ENCODE results near the gene SEC62. TPM values are rescaled to one million over a fixed set of nuclear protein-coding genes. Genes with fewer than 3 reads are reported as not detected.

The SEC62 gene
- total RNA-seq, 1 donor: 31.5 TPM

DNA sequence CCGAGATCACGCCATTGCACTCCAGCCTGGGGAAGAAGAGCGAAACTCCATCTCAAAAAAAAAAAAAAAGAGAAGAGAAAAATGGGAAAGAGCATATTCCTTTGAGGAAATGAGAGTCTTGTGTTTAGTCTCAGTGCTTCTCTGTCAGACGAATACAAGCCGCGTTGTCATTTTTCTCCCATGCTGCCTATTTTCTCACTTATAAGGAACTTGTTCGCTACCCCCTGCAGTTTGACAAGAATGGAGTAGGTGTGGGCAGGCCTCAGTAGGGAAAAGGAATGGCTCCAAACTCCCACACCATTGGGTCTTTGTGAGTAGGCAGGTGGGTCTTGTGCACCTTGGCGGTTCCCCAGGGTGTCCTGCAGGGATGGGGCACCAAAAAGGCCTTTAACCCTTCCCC is 77.7 kb downstream of the SEC62 start:
- H3K79me2 ChIP-seq (ENCODE audit: insufficient read depth, low read length): no peaks in the 10 kb centered on the region
- TF ChIP-seq, protein P1, sequence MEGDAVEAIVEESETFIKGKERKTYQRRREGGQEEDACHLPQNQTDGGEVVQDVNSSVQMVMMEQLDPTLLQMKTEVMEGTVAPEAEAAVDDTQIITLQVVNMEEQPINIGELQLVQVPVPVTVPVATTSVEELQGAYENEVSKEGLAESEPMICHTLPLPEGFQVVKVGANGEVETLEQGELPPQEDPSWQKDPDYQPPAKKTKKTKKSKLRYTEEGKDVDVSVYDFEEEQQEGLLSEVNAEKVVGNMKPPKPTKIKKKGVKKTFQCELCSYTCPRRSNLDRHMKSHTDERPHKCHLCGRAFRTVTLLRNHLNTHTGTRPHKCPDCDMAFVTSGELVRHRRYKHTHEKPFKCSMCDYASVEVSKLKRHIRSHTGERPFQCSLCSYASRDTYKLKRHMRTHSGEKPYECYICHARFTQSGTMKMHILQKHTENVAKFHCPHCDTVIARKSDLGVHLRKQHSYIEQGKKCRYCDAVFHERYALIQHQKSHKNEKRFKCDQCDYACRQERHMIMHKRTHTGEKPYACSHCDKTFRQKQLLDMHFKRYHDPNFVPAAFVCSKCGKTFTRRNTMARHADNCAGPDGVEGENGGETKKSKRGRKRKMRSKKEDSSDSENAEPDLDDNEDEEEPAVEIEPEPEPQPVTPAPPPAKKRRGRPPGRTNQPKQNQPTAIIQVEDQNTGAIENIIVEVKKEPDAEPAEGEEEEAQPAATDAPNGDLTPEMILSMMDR (IDR thresholded peaks at IDR 0.05; ENCODE audit: extremely low read depth, low read depth, low read length): no peak
- peaks cover 29% of the 10 kb centered on the region for H3K27me3 ChIP-seq (ENCODE audit: insufficient read depth, low read length)
- H3K4me3 ChIP-seq (ENCODE audit: insufficient read depth, low read length): no peak overlapping the region
- DNase-seq (ENCODE audit: insufficient read length, low spot score, missing footprints): peak; percentile 73
- no peaks in the 10 kb centered on the region for H3K36me3 ChIP-seq (ENCODE audit: insufficient read depth, low read length)
- H3K9me3 ChIP-seq (ENCODE audit: low read depth, low read length): no peaks in the 10 kb centered on the region
- no peaks in the 10 kb centered on the region for H4K20me1 ChIP-seq (ENCODE audit: insufficient read depth, low read length)
- H3K27ac ChIP-seq (ENCODE audit: low read depth, low read length): no peak overlapping the region
- no peak overlapping the region for H2AFZ ChIP-seq (ENCODE audit: low read length)
- no peak overlapping the region for H3K4me2 ChIP-seq (ENCODE audit: insufficient read depth, low read length)
- H3K4me1 ChIP-seq (ENCODE audit: insufficient read depth, low read length): peaks cover 2% of the 10 kb centered on the region

DNA sequence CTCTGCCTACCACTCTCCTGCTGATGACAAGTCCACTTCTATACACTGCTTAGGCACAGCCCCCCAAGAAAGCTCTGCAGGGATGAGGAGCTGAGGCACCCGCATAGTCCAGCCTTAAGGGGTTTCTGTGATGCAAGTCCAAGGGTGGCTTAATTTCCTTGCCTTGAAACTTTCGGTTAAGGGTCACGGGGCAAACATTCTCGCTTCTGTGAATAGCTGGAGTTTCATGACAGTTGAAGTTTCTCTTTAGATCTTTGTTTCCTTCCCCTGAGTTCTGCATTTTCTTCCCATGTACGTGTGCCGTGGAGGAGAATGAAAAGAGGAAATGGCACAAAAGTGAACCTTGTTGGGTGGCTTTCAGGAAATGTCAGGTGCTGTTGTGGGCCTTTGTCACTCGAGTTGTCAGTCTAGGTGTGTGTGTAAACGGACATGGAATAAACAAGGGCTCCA is 78.2 kb downstream of the SEC62 start:
- Histone ChIP-seq H4K20me1 (ENCODE audit: insufficient read depth, low read length) (no peaks in the 10 kb centered on the region), H3K27ac (ENCODE audit: low read depth, low read length) (no peak overlapping the region), H3K4me3 (ENCODE audit: insufficient read depth, low read length) (no peak overlapping the region), H3K9me3 (ENCODE audit: low read depth, low read length) (no peaks in the 10 kb centered on the region), H3K4me1 (ENCODE audit: insufficient read depth, low read length) (peaks cover 7% of the 10 kb centered on the region), H3K79me2 (ENCODE audit: insufficient read depth, low read length) (no peaks in the 10 kb centered on the region), H2AFZ (ENCODE audit: low read length) (no peak overlapping the region), H3K27me3 (ENCODE audit: insufficient read depth, low read length) (peaks cover 23% of the 10 kb centered on the region), H3K36me3 (ENCODE audit: insufficient read depth, low read length) (no peaks in the 10 kb centered on the region), H3K4me2 (ENCODE audit: insufficient read depth, low read length) (no peak overlapping the region)
- DNase-seq (ENCODE audit: insufficient read length, low spot score, missing footprints): no peak
- TF ChIP-seq, protein P1 (IDR thresholded peaks at IDR 0.05; ENCODE audit: extremely low read depth, low read depth, low read length): no peak

DNA sequence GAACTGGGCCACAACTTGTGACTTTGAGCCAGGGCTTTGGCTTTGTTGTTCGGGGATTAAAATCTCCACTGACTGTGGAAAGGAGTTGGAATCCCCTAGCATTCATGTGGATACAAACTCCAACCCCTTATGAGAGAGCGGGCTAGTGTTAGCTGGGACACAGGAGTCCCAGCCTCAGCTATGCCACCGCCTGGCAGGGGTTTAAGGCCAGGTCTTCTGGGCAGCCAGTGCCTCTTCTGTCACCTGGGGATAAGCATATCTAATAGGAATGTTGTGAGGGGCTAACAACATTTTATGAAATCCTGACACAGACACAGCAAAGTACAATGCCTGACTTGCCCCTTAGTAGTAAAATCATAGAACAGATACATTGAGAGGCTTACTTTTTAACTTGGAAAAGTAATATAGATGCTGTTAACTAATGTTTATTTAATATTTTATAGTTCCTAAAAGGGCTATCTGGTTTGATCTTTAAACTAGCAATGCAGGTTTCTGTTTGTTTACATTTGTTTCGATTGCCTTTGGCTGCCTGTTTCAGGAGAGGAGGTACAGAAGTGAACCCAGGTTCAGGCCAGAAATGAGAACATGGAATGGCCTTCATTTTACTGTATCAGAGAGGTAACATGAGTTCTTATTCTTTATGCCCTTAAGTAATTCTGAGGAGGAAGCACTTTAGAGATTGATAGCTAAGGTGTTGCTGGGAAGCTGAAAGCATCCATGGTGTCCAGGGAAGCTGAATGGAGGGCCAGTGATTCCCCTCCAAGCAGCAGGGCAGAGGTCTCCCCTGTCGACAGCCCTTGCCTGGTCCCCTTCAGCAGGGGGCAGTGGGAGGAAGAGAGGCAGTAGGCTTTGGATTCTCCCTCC is 79.9 kb downstream of the SEC62 start:
- H3K4me2 ChIP-seq (ENCODE audit: insufficient read depth, low read length): peak overlapping the region; percentile 9
- H2AFZ ChIP-seq (ENCODE audit: low read length): peak overlapping the region; percentile 8
- no peak overlapping the region for H3K4me3 ChIP-seq (ENCODE audit: insufficient read depth, low read length)
- no peaks in the 10 kb centered on the region for H3K9me3 ChIP-seq (ENCODE audit: low read depth, low read length)
- TF ChIP-seq, protein P1 (IDR thresholded peaks at IDR 0.05; ENCODE audit: extremely low read depth, low read depth, low read length): no peak
- no peaks in the 10 kb centered on the region for H4K20me1 ChIP-seq (ENCODE audit: insufficient read depth, low read length)
- no peaks in the 10 kb centered on the region for H3K36me3 ChIP-seq (ENCODE audit: insufficient read depth, low read length)
- H3K27ac ChIP-seq (ENCODE audit: low read depth, low read length): no peak overlapping the region
- no peaks in the 10 kb centered on the region for H3K79me2 ChIP-seq (ENCODE audit: insufficient read depth, low read length)
- peak; percentile 43 for DNase-seq (ENCODE audit: insufficient read length, low spot score, missing footprints)
- peaks cover 7% of the 10 kb centered on the region for H3K4me1 ChIP-seq (ENCODE audit: insufficient read depth, low read length)
- H3K27me3 ChIP-seq (ENCODE audit: insufficient read depth, low read length): peaks cover 11% of the 10 kb centered on the region

DNA sequence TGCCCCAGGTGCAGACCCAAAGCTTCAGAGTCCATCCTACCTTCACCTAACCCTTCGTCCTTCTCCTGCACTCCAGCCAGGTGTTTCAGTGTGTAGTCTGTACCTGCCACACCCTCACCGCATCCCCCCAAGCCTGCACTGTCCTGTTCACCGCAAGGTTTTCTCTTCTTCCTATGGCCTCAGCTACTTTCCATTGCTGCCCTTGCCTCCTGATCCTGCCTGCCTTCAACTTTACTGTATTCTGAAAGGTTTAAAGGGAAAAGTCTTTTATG is 80.5 kb downstream of the SEC62 start:
- Histone ChIP-seq H3K4me3 (ENCODE audit: insufficient read depth, low read length) (no peak overlapping the region), H3K9me3 (ENCODE audit: low read depth, low read length) (no peaks in the 10 kb centered on the region), H4K20me1 (ENCODE audit: insufficient read depth, low read length) (no peaks in the 10 kb centered on the region), H3K36me3 (ENCODE audit: insufficient read depth, low read length) (no peaks in the 10 kb centered on the region), H3K4me1 (ENCODE audit: insufficient read depth, low read length) (peaks cover 7% of the 10 kb centered on the region), H2AFZ (ENCODE audit: low read length) (no peak overlapping the region), H3K79me2 (ENCODE audit: insufficient read depth, low read length) (no peaks in the 10 kb centered on the region), H3K4me2 (ENCODE audit: insufficient read depth, low read length) (no peak overlapping the region), H3K27ac (ENCODE audit: low read depth, low read length) (no peak overlapping the region), H3K27me3 (ENCODE audit: insufficient read depth, low read length) (peaks cover 5% of the 10 kb centered on the region)
- TF ChIP-seq, protein P1 (IDR thresholded peaks at IDR 0.05; ENCODE audit: extremely low read depth, low read depth, low read length): no peak
- no peak for DNase-seq (ENCODE audit: insufficient read length, low spot score, missing footprints)

Other genes starting within 250 kb of the SEC62 start
- gene TERC, start 201.7 kb upstream of the SEC62 start, total RNA-seq: 144 and 200 TPM in 2 replicates
- gene ACTRT3, start 197.2 kb upstream of the SEC62 start, total RNA-seq: 4.3 and 4.7 TPM in 2 replicates
- gene MYNN, start 193.4 kb upstream of the SEC62 start, total RNA-seq: 22.1 and 26.8 TPM in 2 replicates
- under 0.01 and 0.29 TPM in 2 replicates for gene LRRIQ4, start 153.9 kb upstream of the SEC62 start, total RNA-seq
- gene LRRC34, start 153.9 kb upstream of the SEC62 start, total RNA-seq: 2.2 and 2.4 TPM in 2 replicates
- not detected in 2 replicates for gene LRRC31, start 96.9 kb upstream of the SEC62 start, total RNA-seq
- gene SAMD7, start 55.2 kb upstream of the SEC62 start, total RNA-seq: not detected in 2 replicates
- gene GPR160, start 71.2 kb downstream of the SEC62 start, total RNA-seq: 0.29 TPM in 1 of 2 replicates, not detected in the other
- gene PHC3, start 214.9 kb downstream of the SEC62 start, total RNA-seq: 36.9 and 47.1 TPM in 2 replicates

All from osteoblast (primary cell).